K562 (cell line): ENCODE data around the gene ZNF618. TPM values are rescaled to one million over a fixed set of nuclear protein-coding genes. Genes with fewer than 3 reads are reported as not detected.

Experiments used
- ATAC-seq: fragments of 200-7000 bp; cut with Tn5 transposase; 3 replicates; pipeline ENCODE4 v1.9.1; 2020; ENCODE audit warnings: moderate library complexity
- BruUV-seq: library from RNA; stranded (reverse); fragments of 400-500 nt; replicated peaks from 2 replicates; lab custom pipeline; 2021; lab: Mats Ljungman, UMichigan
- CTCF ChIA-PET: fragments of 300-600 bp; formaldehyde crosslinking; extraction: SDS; loops from one replicate; lab custom pipeline; 2021; ENCODE audit warnings: low intra/inter-chr PET ratio; lab: Yijun Ruan, JAX
- POLR2A ChIA-PET: fragments of 300-600, 350-650 bp; sonication (Branson Sonifier 250); formaldehyde crosslinking; extraction: SDS; loops from one replicate; lab custom pipeline; 2021; ENCODE audit warnings: antibody characterized with exemption, inconsistent platforms; lab: Yijun Ruan, JAX
- DNase-seq, 4 experiments: peaks; one replicate each; pipeline versions ENCODE4 v3.0.0 to v3.0.0-alpha.2; 2011 to 2018; ENCODE audit warnings: low spot score in 3 of 4, mixed read lengths in 3 of 4; ENCODE audit errors: extremely low read depth in 1 of 4
- FAIRE-seq: peaks from 2 replicates; lab custom pipeline; 2011; peaks lifted over from hg19 to GRCh38; lab: Jason Lieb, UNC
- H2AFZ ChIP-seq: 2 replicates; pipeline ENCODE4 v1.6.0; 2011; ENCODE audit warnings: low read depth, low read length, control low read depth, inconsistent platforms
- H3K27ac ChIP-seq: fragments of 200-600 bp; 3 replicates; pipeline ENCODE4 v1.8.0; 2011; ENCODE audit warnings: low read depth, mild to moderate bottlenecking, control low read depth, inconsistent platforms, low read length, moderate library complexity, mixed read lengths; ENCODE audit errors: extremely low read depth
- H3K27me3 ChIP-seq, 2 experiments: fragments of 300-600 bp in 1 of 2; 2 replicates in 1 of 2; 3 replicates in 1 of 2; pipeline versions ENCODE4 v1.6.0 to v1.8.0; 2011; ENCODE audit warnings: inconsistent platforms in 2 of 2, low read length in 2 of 2, mild to moderate bottlenecking in 1 of 2, mixed read lengths in 1 of 2, moderate library complexity in 1 of 2; ENCODE audit not compliant: control insufficient read depth in 2 of 2, insufficient read depth in 2 of 2
- H3K36me3 ChIP-seq: fragments of 300-600 bp; 3 replicates; pipeline ENCODE4 v1.8.0; 2011; ENCODE audit warnings: mild to moderate bottlenecking, low read length, inconsistent platforms; ENCODE audit not compliant: control insufficient read depth, insufficient read depth
- H3K4me1 ChIP-seq, 2 experiments: fragments of 200-600 bp in 1 of 2; replicated peaks in 1 of 2; 2 replicates in 1 of 2; 3 replicates in 1 of 2; pipeline versions ENCODE4 v1.5.1 to v1.8.0; 2011; ENCODE audit warnings: inconsistent platforms in 2 of 2, low read length in 2 of 2, mild to moderate bottlenecking in 1 of 2, mixed read lengths in 1 of 2, moderate library complexity in 1 of 2; ENCODE audit not compliant: control insufficient read depth in 2 of 2, insufficient read depth in 2 of 2
- H3K4me2 ChIP-seq: 2 replicates; pipeline ENCODE4 v1.6.1; 2011; ENCODE audit warnings: low read length, control low read depth, inconsistent platforms, mixed read lengths; ENCODE audit not compliant: insufficient read depth
- H3K4me3 ChIP-seq: fragments of 200-600 bp; sonication (generic), shearing (Covaris generic); 2 replicates; pipeline ENCODE4 v1.5.1; 2016; ENCODE audit warnings: control low read depth, inconsistent platforms
- H3K79me2 ChIP-seq: fragments of 200-600 bp; 3 replicates; pipeline ENCODE4 v1.8.0; 2011; ENCODE audit warnings: low read length, inconsistent platforms; ENCODE audit not compliant: control insufficient read depth, insufficient read depth
- H3K9ac ChIP-seq, 2 experiments: 2 replicates each; pipeline versions ENCODE4 v1.6.0 to v1.6.1; 2011; ENCODE audit warnings: low read depth in 2 of 2, low read length in 2 of 2, control low read depth in 1 of 2, inconsistent platforms in 1 of 2, mild to moderate bottlenecking in 1 of 2, mixed read lengths in 1 of 2; ENCODE audit not compliant: insufficient read depth in 1 of 2
- H3K9me1 ChIP-seq: one replicate; pipeline ENCODE4 v1.6.0; 2011; ENCODE audit warnings: inconsistent platforms, mild to moderate bottlenecking, low read length, moderate library complexity; ENCODE audit not compliant: control insufficient read depth, insufficient read depth
- H3K9me3 ChIP-seq: replicated peaks from 2 replicates; pipeline ENCODE4 v1.5.1; 2011; ENCODE audit warnings: low read depth, low read length, inconsistent platforms; ENCODE audit not compliant: control insufficient read depth, insufficient read depth
- H4K20me1 ChIP-seq: replicated peaks from 2 replicates; pipeline ENCODE4 v1.6.1; 2011; ENCODE audit warnings: low read length, inconsistent platforms, mixed read lengths; ENCODE audit not compliant: control insufficient read depth, insufficient read depth
- CHD1 ChIP-seq: fragments of 200-600 bp; sonication (generic); IDR thresholded peaks from one replicate; pipeline ENCODE4 v1.6.1; 2012; ENCODE audit warnings: mild to moderate bottlenecking, moderate library complexity, low read length, inconsistent platforms
- ETV5 ChIP-seq: sonication (generic); formaldehyde crosslinking; IDR thresholded peaks from 2 replicates; pipeline ENCODE4 v1.4.0; 2020; ENCODE audit warnings: low read depth, mild to moderate bottlenecking, missing genetic modification reagents
- HNRNPH1 ChIP-seq: fragments of 200-400 bp; formaldehyde crosslinking; optimal IDR thresholded peaks from 2 replicates; pipeline ENCODE3; 2017; ENCODE audit warnings: low read depth, mild to moderate bottlenecking, low read length, moderate library complexity
- MIER1 ChIP-seq: fragments of 450-650 bp; IDR thresholded peaks from 2 replicates; pipeline ENCODE4 v1.6.1; 2016; ENCODE audit warnings: antibody characterized with exemption, mild to moderate bottlenecking, low read depth
- SIRT6 ChIP-seq: IDR thresholded peaks from one replicate; pipeline ENCODE4 v1.6.1; 2012; ENCODE audit warnings: low read depth, mild to moderate bottlenecking, control low read depth, inconsistent platforms, low read length, moderate library complexity
- ZBTB1 ChIP-seq: sonication (generic); formaldehyde crosslinking; IDR thresholded peaks from 2 replicates; pipeline ENCODE4 v1.8.1; 2023; ENCODE audit warnings: missing genetic modification reagents, low read depth, mild to moderate bottlenecking, borderline replicate concordance
- ZNF12 ChIP-seq: sonication (generic); formaldehyde crosslinking; IDR thresholded peaks from 2 replicates; pipeline ENCODE4 v1.4.0; 2020; ENCODE audit warnings: mild to moderate bottlenecking, missing genetic modification reagents
- WGBS: fragments of 100-300 bp; shearing (Covaris generic); methylation state at CpG from one replicate; pipeline ENCODE4 v1.1.6; 2016; ENCODE audit warnings: low coverage, mixed read lengths; ENCODE audit not compliant: insufficient coverage; ENCODE audit errors: missing lambda C conversion rate; 5-methylcytosine and 5-hydroxymethylcytosine counted together
- in situ Hi-C: fragments of 300-500 bp; cut with MboI; formaldehyde crosslinking; loops from 4 replicates; pipeline ENCODE4 v1.15.0; 2018; ENCODE audit warnings: inconsistent platforms, mixed read lengths
- intact Hi-C: fragments of 100-400 bp; cut with micrococcal nuclease; formaldehyde crosslinking; loops from 2 replicates; pipeline ENCODE4 v1.14.2; 2022
- polyA plus RNA-seq, 8 experiments: library from polyadenylated mRNA; depleted of rRNA in 4 of 8; stranded (reverse) in 5 of 8; unstranded in 3 of 8; fragments of >200 nt; fragmentation: Nextera tagmentation in 2 of 8; fragmentation: Illumina TruSeq in 1 of 8; extraction: Ambion mirVana in 2 of 8; extraction: Trizol in 1 of 8; gene quantifications; 2 replicates each; pipeline versions ENCODE4 v1.2.1 to v1.2.3, GENCODE V29; 2011 to 2014; ENCODE audit warnings: inconsistent platforms in 1 of 8, missing spikeins in 1 of 8
- total RNA-seq, 7 experiments: library from RNA; depleted of rRNA in 6 of 7; stranded (reverse); fragments of >200 nt in 6 of 7; fragmentation: Illumina TruSeq in 2 of 7; extraction: Trizol in 2 of 7; gene quantifications; 2 replicates each; pipeline versions ENCODE4 v1.2.1 to v1.2.3, GENCODE V29; 2011 to 2021; ENCODE audit warnings: low replicate concordance in 1 of 7
- TF ChIP-seq, protein P1 (sequence below), 3 experiments: fragments of 200-800 bp in 1 of 3; fragments of 250-450 bp in 1 of 3; fragments of 450-650 bp in 1 of 3; sonication (Bioruptor Pico) in 1 of 3; sonication (Bioruptor generic) in 1 of 3; formaldehyde crosslinking in 1 of 3; IDR thresholded peaks; 2 replicates each; pipeline versions ENCODE4 v1.6.1 to v1.8.0; 2016 to 2022; ENCODE audit warnings: mild to moderate bottlenecking in 2 of 3, missing genetic modification characterization in 2 of 3, missing compliant biosample characterization in 1 of 3, moderate library complexity in 1 of 3

Gene ZNF618
- total and polyA plus RNA-seq, 9 of the 15 experiments (the other 6 are each of a cell fraction or from before 2014, with no cell fraction given): 0.08 to 13.7 (median 3.4) TPM

DNA sequence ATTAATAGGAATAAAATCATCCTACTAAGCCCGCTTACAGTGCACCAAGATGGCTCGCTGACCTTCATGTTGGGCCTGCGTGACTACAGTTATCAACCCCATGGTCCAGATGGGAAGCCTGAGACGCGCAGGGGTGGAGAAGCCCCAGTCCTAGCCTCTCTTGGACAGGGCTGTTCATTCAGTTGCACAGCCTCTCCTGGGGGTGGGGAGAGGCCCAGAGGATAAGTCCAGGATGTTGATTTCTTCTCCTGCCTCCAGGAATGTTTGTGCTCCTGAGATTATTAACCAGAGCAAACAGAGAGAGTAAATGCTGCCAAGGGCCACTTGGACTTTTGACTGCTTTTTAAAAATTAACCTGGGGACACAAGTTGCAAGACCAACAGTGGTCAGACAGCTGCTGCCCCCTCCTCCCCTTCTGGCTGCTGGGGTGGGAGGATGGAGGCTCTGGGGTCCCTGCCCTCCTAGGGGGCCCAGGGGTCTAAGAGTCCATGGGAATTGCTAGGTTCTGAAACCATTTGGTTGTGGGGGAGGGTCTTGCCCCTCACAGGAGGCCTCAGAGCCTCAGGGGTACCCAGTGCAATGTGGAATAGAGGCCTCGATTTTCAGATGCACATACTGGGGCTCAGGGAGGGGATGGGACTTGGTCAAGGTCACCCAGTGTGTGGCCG is 204.8 kb downstream of the ZNF618 start (continued):
- TF ChIP-seq HNRNPH1: no peak
- TF ChIP-seq ZNF12 (CRISPR knock-in tag): no peak

DNA sequence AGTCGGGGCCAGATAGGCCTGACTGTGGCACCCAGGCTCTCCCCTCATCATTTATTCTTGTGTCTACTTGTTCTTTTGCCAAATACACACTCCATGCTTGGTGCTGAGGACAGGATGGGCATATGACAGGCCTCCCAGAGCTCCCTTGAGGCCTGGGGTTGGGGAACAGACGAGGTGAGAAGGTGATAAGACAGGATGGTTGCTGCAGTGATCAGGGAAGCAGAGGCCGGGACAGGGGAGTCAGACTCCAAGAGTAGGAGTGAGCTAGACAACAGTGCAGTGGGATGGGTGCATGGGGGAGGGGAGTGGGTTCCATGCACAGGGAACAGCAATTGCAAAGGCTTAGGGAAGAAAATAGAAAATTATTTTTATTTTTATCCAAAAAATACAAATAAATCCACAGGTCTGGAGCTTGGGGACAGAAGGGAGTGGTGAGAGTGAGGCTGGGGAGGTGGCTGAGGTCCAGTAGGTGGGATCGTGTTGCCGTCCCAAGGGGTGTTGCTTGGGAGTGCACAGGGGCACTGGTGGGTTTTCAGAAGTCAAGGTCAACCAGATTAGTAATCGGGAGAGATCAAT is 205.4 kb downstream of the ZNF618 start:
- H3K36me3 ChIP-seq: no peaks in the 10 kb centered on the region
- H3K27me3 ChIP-seq: peaks cover 7 to 52% of the 10 kb centered on the region in 2 experiments; a peak in 4 of 5 replicates
- H3K9ac ChIP-seq: no peak overlapping the region
- no peak overlapping the region for H3K4me2 ChIP-seq
- in situ Hi-C loops: loop anchor here (10.0 kb wide), 1 partner anchor 203 kb away; no protein-coding TSS in a partner anchor
- POLR2A ChIA-PET: interaction anchor here (0.6 to 1.3 kb wide), 2 partner anchors 91 to 209 kb away, joined by 3 to 4 read pairs; no protein-coding TSS in a partner anchor
- H3K9me3 ChIP-seq: no peaks in the 10 kb centered on the region
- H3K4me3 ChIP-seq: no peak overlapping the region
- no TSS peak for BruUV-seq
- H4K20me1 ChIP-seq: no peaks in the 10 kb centered on the region
- no peaks in the 10 kb centered on the region for H3K9me1 ChIP-seq
- TF ChIP-seq ZBTB1 (CRISPR knock-in tag): no peak
- no peak for TF ChIP-seq ETV5 (CRISPR knock-in tag)
- no peak for TF ChIP-seq SIRT6
- TF ChIP-seq MIER1: no peak
- TF ChIP-seq CHD1: no peak
- TF ChIP-seq, protein P1, sequence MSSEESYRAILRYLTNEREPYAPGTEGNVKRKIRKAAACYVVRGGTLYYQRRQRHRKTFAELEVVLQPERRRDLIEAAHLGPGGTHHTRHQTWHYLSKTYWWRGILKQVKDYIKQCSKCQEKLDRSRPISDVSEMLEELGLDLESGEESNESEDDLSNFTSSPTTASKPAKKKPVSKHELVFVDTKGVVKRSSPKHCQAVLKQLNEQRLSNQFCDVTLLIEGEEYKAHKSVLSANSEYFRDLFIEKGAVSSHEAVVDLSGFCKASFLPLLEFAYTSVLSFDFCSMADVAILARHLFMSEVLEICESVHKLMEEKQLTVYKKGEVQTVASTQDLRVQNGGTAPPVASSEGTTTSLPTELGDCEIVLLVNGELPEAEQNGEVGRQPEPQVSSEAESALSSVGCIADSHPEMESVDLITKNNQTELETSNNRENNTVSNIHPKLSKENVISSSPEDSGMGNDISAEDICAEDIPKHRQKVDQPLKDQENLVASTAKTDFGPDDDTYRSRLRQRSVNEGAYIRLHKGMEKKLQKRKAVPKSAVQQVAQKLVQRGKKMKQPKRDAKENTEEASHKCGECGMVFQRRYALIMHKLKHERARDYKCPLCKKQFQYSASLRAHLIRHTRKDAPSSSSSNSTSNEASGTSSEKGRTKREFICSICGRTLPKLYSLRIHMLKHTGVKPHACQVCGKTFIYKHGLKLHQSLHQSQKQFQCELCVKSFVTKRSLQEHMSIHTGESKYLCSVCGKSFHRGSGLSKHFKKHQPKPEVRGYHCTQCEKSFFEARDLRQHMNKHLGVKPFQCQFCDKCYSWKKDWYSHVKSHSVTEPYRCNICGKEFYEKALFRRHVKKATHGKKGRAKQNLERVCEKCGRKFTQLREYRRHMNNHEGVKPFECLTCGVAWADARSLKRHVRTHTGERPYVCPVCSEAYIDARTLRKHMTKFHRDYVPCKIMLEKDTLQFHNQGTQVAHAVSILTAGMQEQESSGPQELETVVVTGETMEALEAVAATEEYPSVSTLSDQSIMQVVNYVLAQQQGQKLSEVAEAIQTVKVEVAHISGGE (CRISPR knock-in tag; IDR thresholded peaks at IDR 0.05): no peak
- no peak overlapping the region for H3K27ac ChIP-seq
- intact Hi-C loops: loop anchor here (1.0 kb wide), 1 partner anchor 210 kb away; no protein-coding TSS in a partner anchor
- H2AFZ ChIP-seq: no peak overlapping the region
- ATAC-seq (no peak), FAIRE-seq (no peak), DNase-seq (no peak)
- H3K79me2 ChIP-seq: no peaks in the 10 kb centered on the region
- peaks cover 5 to 6% of the 10 kb centered on the region in 2 experiments; a peak in 4 of 5 replicates for H3K4me1 ChIP-seq
- CTCF ChIA-PET: no interaction called here
- 4% methylated on average over 5 of the region's 6 CpGs for WGBS
